Measurements from ENCODE around the gene GATAD1.
"Not testable (repeated sequence)": the region's sequence is repeated elsewhere in the genome, so short reads cannot be mapped to it uniquely, and the experiment has no call there.

Gene GATAD1

DNA sequence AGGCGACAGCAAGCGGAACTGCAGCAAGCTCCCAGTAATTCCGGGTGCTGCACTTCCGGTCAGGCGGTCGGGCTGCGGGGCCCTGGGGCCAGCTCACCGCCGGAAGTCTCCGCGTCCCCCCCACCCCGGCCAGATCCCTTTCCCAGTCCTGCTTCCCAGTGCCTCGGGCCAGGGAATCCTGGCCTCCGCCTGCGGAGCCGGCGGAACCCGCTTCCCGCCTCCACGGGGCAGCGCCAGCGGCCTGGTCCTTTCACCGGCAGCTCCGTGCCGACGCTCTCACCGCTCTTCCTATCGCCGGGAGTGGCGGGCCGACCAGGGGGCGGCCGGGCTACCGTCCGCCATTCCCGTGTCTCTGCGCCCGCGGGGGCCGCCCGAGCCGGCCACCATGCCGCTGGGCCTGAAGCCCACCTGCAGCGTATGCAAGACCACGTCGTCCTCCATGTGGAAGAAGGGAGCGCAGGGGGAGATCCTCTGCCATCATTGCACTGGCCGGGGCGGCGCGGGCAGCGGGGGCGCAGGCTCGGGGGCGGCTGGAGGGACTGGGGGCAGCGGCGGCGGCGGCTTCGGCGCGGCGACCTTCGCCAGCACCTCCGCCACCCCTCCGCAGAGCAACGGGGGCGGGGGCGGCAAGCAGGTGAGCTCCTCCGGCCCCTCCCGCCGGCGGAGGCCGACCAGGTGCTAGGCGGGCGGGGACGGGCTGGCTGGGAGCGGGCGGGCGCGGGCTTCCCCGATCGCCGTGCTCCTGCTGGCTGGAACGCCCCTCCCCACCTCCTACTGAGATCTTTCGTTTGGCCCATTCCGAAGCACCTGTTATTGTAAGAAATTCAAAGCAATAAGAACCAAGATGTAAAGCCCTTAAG, at the start of gene GATAD1:
GATAD1 (plus strand) TSS at position 138 of the 860 bp plus-strand sequence; CDS start at position 386, 248 bp downstream.
- Histone ChIP-seq H3K4me1 (ENCODE audit: control insufficient read depth, insufficient read depth, low read length) (peaks cover 2% of the 10 kb centered on the region; the same call in 1 of the 2 replicates), H3K36me3 (ENCODE audit: control insufficient read depth, insufficient read depth, low read length) (peaks cover 29% of the 10 kb centered on the region), H3K9me3 (ENCODE audit: control insufficient read depth, insufficient read depth, low read depth, low read length) (no peaks in the 10 kb centered on the region; the same call in 1 of the 2 replicates), H3K4me3 (ENCODE audit: low read depth, low read length) (peak within 1 kb of the TSS; percentile 83), H3K27me3 (ENCODE audit: control insufficient read depth, insufficient read depth, low read length) (no peaks in the 10 kb centered on the region), H3K9ac (ENCODE audit: low read length) (peak within 1 kb of the TSS; percentile 95), H3K27ac (ENCODE audit: low read depth, low read length) (peak within 1 kb of the TSS; percentile 96)

GRCh38 chr7:92397542-92397941, 49.7 kb upstream of the GATAD1 start:
- Histone ChIP-seq H3K36me3 (ENCODE audit: control insufficient read depth, insufficient read depth, low read length) (peaks cover 38% of the 10 kb centered on the region), H3K9me3 (ENCODE audit: control insufficient read depth, insufficient read depth, low read depth, low read length) (no peaks in the 10 kb centered on the region), H3K27me3 (ENCODE audit: control insufficient read depth, insufficient read depth, low read length) (no peaks in the 10 kb centered on the region), H3K9ac (ENCODE audit: low read length) (no peak overlapping the region), H3K4me3 (ENCODE audit: low read depth, low read length) (no peak overlapping the region), H3K4me1 (ENCODE audit: control insufficient read depth, insufficient read depth, low read length) (no peaks in the 10 kb centered on the region), H3K27ac (ENCODE audit: low read depth, low read length) (no peak overlapping the region)

DNA sequence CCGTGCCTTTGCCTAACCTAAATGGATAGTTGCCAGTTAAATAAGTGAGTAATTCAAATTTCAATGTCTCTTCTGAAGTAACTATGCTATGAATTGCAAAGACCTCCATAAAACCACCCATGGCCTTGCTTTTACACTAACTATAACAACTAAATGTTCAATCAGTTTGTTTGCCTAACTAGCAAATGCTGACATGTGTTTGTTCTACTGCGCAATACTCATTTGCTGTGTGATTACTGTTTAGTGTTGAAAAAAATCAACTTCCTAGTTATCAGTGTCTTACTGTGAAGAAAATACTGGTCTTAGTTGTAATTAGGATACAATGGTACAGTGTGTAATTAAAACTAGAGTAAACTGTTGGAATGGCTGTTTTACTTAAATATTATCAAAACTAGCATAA, 47.3 kb upstream of the GATAD1 start:
- Histone ChIP-seq H3K9me3 (ENCODE audit: control insufficient read depth, insufficient read depth, low read depth, low read length) (no peaks in the 10 kb centered on the region), H3K27ac (ENCODE audit: low read depth, low read length) (no peak overlapping the region), H3K4me3 (ENCODE audit: low read depth, low read length) (no peak overlapping the region), H3K9ac (ENCODE audit: low read length) (no peak overlapping the region), H3K4me1 (ENCODE audit: control insufficient read depth, insufficient read depth, low read length) (peaks cover 4% of the 10 kb centered on the region; the same call in 1 of the 2 replicates), H3K36me3 (ENCODE audit: control insufficient read depth, insufficient read depth, low read length) (peaks cover 38% of the 10 kb centered on the region), H3K27me3 (ENCODE audit: control insufficient read depth, insufficient read depth, low read length) (no peaks in the 10 kb centered on the region)

- H3K9me3 ChIP-seq (ENCODE audit: control insufficient read depth, insufficient read depth, low read depth, low read length) = no peaks in the 10 kb centered on the region
- H3K9ac ChIP-seq (ENCODE audit: low read length) = no peak overlapping the region
- H3K4me3 ChIP-seq (ENCODE audit: low read depth, low read length) = no peak overlapping the region
- no peak overlapping the region for H3K27ac ChIP-seq (ENCODE audit: low read depth, low read length)
- peaks cover 4% of the 10 kb centered on the region; the same call in 1 of the 2 replicates for H3K4me1 ChIP-seq (ENCODE audit: control insufficient read depth, insufficient read depth, low read length)
- H3K36me3 ChIP-seq (ENCODE audit: control insufficient read depth, insufficient read depth, low read length) = peaks cover 19% of the 10 kb centered on the region
- H3K27me3 ChIP-seq (ENCODE audit: control insufficient read depth, insufficient read depth, low read length) = no peaks in the 10 kb centered on the region
Measured at GRCh38 chr7:92402920-92403759, 44.1 kb upstream of the GATAD1 start.

- Histone ChIP-seq H3K27me3 (ENCODE audit: control insufficient read depth, insufficient read depth, low read length) (no peaks in the 10 kb centered on the region), H3K9ac (ENCODE audit: low read length) (no peak overlapping the region), H3K4me1 (ENCODE audit: control insufficient read depth, insufficient read depth, low read length) (peaks cover 4% of the 10 kb centered on the region; the same call in 1 of the 2 replicates), H3K27ac (ENCODE audit: low read depth, low read length) (no peak overlapping the region), H3K9me3 (ENCODE audit: control insufficient read depth, insufficient read depth, low read depth, low read length) (no peaks in the 10 kb centered on the region), H3K36me3 (ENCODE audit: control insufficient read depth, insufficient read depth, low read length) (peaks cover 13% of the 10 kb centered on the region), H3K4me3 (ENCODE audit: low read depth, low read length) (no peak overlapping the region)
Measured at GRCh38 chr7:92403760-92404074, 43.6 kb upstream of the GATAD1 start.

- no peak overlapping the region for H3K4me3 ChIP-seq (ENCODE audit: low read depth, low read length)
- H3K36me3 ChIP-seq (ENCODE audit: control insufficient read depth, insufficient read depth, low read length) = peaks cover 8% of the 10 kb centered on the region
- peaks cover 4% of the 10 kb centered on the region; the same call in 1 of the 2 replicates for H3K4me1 ChIP-seq (ENCODE audit: control insufficient read depth, insufficient read depth, low read length)
- no peaks in the 10 kb centered on the region for H3K9me3 ChIP-seq (ENCODE audit: control insufficient read depth, insufficient read depth, low read depth, low read length)
- H3K27ac ChIP-seq (ENCODE audit: low read depth, low read length) = no peak overlapping the region
- no peak overlapping the region for H3K9ac ChIP-seq (ENCODE audit: low read length)
- H3K27me3 ChIP-seq (ENCODE audit: control insufficient read depth, insufficient read depth, low read length) = no peaks in the 10 kb centered on the region
Measured at GRCh38 chr7:92404170-92404614, 43.1 kb upstream of the GATAD1 start.

DNA sequence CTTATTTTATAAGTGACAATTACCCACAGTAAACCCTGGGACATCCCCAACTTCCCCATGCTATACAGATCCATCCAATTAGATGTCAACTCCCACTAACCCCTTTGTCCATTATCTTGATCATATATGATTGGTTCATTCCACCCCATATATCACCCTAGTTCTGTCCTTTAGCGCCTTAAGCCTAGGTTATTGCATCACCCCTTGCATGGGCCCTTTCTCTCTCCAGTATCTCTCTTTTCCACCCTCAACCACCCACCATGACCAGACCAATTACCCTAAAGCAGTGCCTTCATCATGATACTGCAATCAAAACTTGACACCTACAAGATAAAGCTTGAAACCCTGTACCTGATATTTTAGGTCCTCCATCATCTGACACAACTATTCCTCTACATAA, 37.9 kb upstream of the GATAD1 start:
- Histone ChIP-seq H3K4me1 (ENCODE audit: control insufficient read depth, insufficient read depth, low read length) (no peaks in the 10 kb centered on the region), H3K36me3 (ENCODE audit: control insufficient read depth, insufficient read depth, low read length) (no peaks in the 10 kb centered on the region), H3K9me3 (ENCODE audit: control insufficient read depth, insufficient read depth, low read depth, low read length) (no peaks in the 10 kb centered on the region), H3K9ac (ENCODE audit: low read length) (no peak overlapping the region), H3K27me3 (ENCODE audit: control insufficient read depth, insufficient read depth, low read length) (no peaks in the 10 kb centered on the region), H3K4me3 (ENCODE audit: low read depth, low read length) (no peak overlapping the region), H3K27ac (ENCODE audit: low read depth, low read length) (no peak overlapping the region)

DNA sequence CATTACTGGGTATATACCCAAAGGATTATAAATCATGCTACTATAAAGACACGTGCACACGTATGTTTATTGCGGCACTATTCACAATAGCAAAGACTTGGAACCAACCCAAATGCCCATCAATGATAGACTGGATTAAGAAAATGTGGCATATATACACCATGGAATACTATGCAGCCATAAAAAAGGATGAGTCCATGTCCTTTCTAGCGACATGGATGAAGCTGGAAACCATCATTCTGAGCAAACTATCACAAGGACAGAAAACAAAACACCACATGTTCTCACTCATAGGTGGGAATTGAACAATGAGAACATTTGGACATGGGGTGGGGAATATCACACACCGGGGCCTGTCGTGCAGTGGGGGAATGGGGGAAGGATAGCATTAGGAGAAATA, 37.1 kb upstream of the GATAD1 start:
- H3K27me3 ChIP-seq (ENCODE audit: control insufficient read depth, insufficient read depth, low read length); H3K4me1 ChIP-seq (ENCODE audit: control insufficient read depth, insufficient read depth, low read length); H3K9me3 ChIP-seq (ENCODE audit: control insufficient read depth, insufficient read depth, low read depth, low read length); H3K9ac ChIP-seq (ENCODE audit: low read length); H3K36me3 ChIP-seq (ENCODE audit: control insufficient read depth, insufficient read depth, low read length); H3K4me3 ChIP-seq (ENCODE audit: low read depth, low read length); H3K27ac ChIP-seq (ENCODE audit: low read depth, low read length): not testable (repeated sequence)

GRCh38 chr7:92412745-92413144, 34.5 kb upstream of the GATAD1 start:
- H3K9me3 ChIP-seq (ENCODE audit: control insufficient read depth, insufficient read depth, low read depth, low read length) = no peaks in the 10 kb centered on the region
- no peaks in the 10 kb centered on the region for H3K27me3 ChIP-seq (ENCODE audit: control insufficient read depth, insufficient read depth, low read length)
- H3K9ac ChIP-seq (ENCODE audit: low read length) = no peak overlapping the region
- no peak overlapping the region for H3K27ac ChIP-seq (ENCODE audit: low read depth, low read length)
- no peak overlapping the region for H3K4me3 ChIP-seq (ENCODE audit: low read depth, low read length)
- 0 out of 2 replicates have a peak, but pooled peaks cover 2% of the 10 kb centered on the region for H3K4me1 ChIP-seq (ENCODE audit: control insufficient read depth, insufficient read depth, low read length)
- H3K36me3 ChIP-seq (ENCODE audit: control insufficient read depth, insufficient read depth, low read length) = no peaks in the 10 kb centered on the region

DNA sequence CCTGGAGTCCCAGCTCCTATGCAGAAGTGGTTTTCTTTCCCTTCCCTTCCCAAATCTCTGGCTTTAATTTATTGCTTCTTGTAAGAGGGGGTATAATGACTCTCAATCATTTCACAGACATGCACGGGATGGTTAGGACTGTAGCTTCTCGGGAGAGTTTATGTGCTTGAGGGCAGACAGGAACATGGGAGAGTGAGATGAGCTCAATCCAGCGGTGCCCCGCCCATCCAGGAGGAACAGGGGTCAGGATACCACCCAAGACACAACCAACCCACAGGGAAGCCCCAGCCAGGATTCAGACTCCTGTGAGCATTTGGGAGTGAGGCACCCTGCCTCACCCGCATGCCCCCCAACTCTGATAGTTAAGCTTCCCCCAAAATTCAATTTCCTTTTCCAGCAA, 33.7 kb upstream of the GATAD1 start:
- Histone ChIP-seq H3K27me3 (ENCODE audit: control insufficient read depth, insufficient read depth, low read length) (no peaks in the 10 kb centered on the region), H3K9ac (ENCODE audit: low read length) (no peak overlapping the region), H3K36me3 (ENCODE audit: control insufficient read depth, insufficient read depth, low read length) (no peaks in the 10 kb centered on the region), H3K4me1 (ENCODE audit: control insufficient read depth, insufficient read depth, low read length) (0 out of 2 replicates have a peak, but pooled peaks cover 3% of the 10 kb centered on the region), H3K27ac (ENCODE audit: low read depth, low read length) (no peak overlapping the region), H3K4me3 (ENCODE audit: low read depth, low read length) (no peak overlapping the region), H3K9me3 (ENCODE audit: control insufficient read depth, insufficient read depth, low read depth, low read length) (no peaks in the 10 kb centered on the region)

GRCh38 chr7:92415225-92415624, 32.1 kb upstream of the GATAD1 start:
- Histone ChIP-seq H3K4me3 (ENCODE audit: low read depth, low read length) (no peak overlapping the region), H3K27me3 (ENCODE audit: control insufficient read depth, insufficient read depth, low read length) (no peaks in the 10 kb centered on the region), H3K9me3 (ENCODE audit: control insufficient read depth, insufficient read depth, low read depth, low read length) (no peaks in the 10 kb centered on the region), H3K36me3 (ENCODE audit: control insufficient read depth, insufficient read depth, low read length) (no peaks in the 10 kb centered on the region), H3K9ac (ENCODE audit: low read length) (no peak overlapping the region), H3K27ac (ENCODE audit: low read depth, low read length) (no peak overlapping the region), H3K4me1 (ENCODE audit: control insufficient read depth, insufficient read depth, low read length) (0 out of 2 replicates have a peak, but pooled peaks cover 3% of the 10 kb centered on the region)
